ENCODE data around the gene TTC6. TPM values are rescaled to one million over a fixed set of nuclear protein-coding genes. Genes with fewer than 3 reads are reported as not detected.

Gene TTC6
- total and polyA plus RNA-seq, 2 donors (not counting 3 experiments of a cell fraction or from before 2014, with no cell fraction given), result 0.75 TPM; not detected in 1

GRCh38 chr14:37589715-37590427 lies 5.6 kb upstream of the TTC6 start:
- dilution Hi-C loops (cut with MboI; ENCODE audit: extremely low pct_ligation_motif_present, low sequenced_read_pairs), result no loop called here
- Histone ChIP-seq H3K4me3 (replicated peaks in 1 of 3; ENCODE audit: insufficient read depth in 1 of 3, low read depth in 1 of 3, low read length in 3 of 3) (no peak overlapping the region), H3K27me3 (ENCODE audit: control insufficient read depth in 2 of 2, insufficient read depth in 2 of 2, low read length in 2 of 2) (peaks cover 74 to 93% of the 10 kb centered on the region in 2 experiments), H4K20me1 (replicated peaks; ENCODE audit: control insufficient read depth, extremely low read depth, insufficient read depth, low read length) (peaks cover 6% of the 10 kb centered on the region), H3K27ac (ENCODE audit: insufficient read depth, low read depth, low read length) (no peak overlapping the region), H3K4me1 (ENCODE audit: control insufficient read depth, extremely low read depth, insufficient read depth, low read length) (peaks cover 5% of the 10 kb centered on the region), H3K9ac (replicated peaks; ENCODE audit: extremely low read depth, insufficient read depth, low read length) (no peak overlapping the region), H2AFZ (ENCODE audit: low read depth, low read length) (no peak overlapping the region), H3K9me1 (replicated peaks; ENCODE audit: control insufficient read depth, extremely low read depth, insufficient read depth, low read length) (no peaks in the 10 kb centered on the region), H3K79me2 (ENCODE audit: control insufficient read depth, insufficient read depth, low read length) (no peaks in the 10 kb centered on the region), H3K36me3 (ENCODE audit: control insufficient read depth in 2 of 2, extremely low read depth in 1 of 2, insufficient read depth in 2 of 2, low read length in 2 of 2) (no peaks in the 10 kb centered on the region), H3K9me3 (replicated peaks; ENCODE audit: control insufficient read depth, insufficient read depth, low read length) (no peaks in the 10 kb centered on the region), H3K4me2 (ENCODE audit: insufficient read depth, low read length) (no peak overlapping the region)
- POLR2A ChIA-PET, result no interaction called here
- no TSS peak for BruUV-seq (replicated peaks)
- CTCF ChIA-PET, result no interaction called here
- DNase-seq (ENCODE audit: low read depth, low spot score) (no peak), FAIRE-seq (no peak)
- TF ChIP-seq JUN (IDR thresholded peaks at IDR 0.05; ENCODE audit: borderline replicate concordance, insufficient read depth, insufficient read length, low read depth), result no peak
- TF ChIP-seq, protein P1, sequence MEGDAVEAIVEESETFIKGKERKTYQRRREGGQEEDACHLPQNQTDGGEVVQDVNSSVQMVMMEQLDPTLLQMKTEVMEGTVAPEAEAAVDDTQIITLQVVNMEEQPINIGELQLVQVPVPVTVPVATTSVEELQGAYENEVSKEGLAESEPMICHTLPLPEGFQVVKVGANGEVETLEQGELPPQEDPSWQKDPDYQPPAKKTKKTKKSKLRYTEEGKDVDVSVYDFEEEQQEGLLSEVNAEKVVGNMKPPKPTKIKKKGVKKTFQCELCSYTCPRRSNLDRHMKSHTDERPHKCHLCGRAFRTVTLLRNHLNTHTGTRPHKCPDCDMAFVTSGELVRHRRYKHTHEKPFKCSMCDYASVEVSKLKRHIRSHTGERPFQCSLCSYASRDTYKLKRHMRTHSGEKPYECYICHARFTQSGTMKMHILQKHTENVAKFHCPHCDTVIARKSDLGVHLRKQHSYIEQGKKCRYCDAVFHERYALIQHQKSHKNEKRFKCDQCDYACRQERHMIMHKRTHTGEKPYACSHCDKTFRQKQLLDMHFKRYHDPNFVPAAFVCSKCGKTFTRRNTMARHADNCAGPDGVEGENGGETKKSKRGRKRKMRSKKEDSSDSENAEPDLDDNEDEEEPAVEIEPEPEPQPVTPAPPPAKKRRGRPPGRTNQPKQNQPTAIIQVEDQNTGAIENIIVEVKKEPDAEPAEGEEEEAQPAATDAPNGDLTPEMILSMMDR (IDR thresholded peaks at IDR 0.05; ENCODE audit: extremely low read depth in 1 of 2, insufficient read depth in 1 of 2, low read depth in 1 of 2, low read length in 2 of 2), result no peak
- no peak for TF ChIP-seq MYC (IDR thresholded peaks at IDR 0.05; ENCODE audit: low read depth, low read length)
- no peak for TF ChIP-seq POLR2A (IDR thresholded peaks at IDR 0.05; ENCODE audit: low read depth, low read length)
- TF ChIP-seq GATA2 (IDR thresholded peaks at IDR 0.05; ENCODE audit: insufficient read depth, insufficient read length, low read depth, low read length), result no peak
- no peak for TF ChIP-seq FOS (IDR thresholded peaks at IDR 0.05; ENCODE audit: borderline replicate concordance, insufficient read depth, low read length)
- no peak for TF ChIP-seq POLR2AphosphoS5 (IDR thresholded peaks at IDR 0.05; ENCODE audit: insufficient read depth, low read depth, low read length)
- TF ChIP-seq, protein P2, sequence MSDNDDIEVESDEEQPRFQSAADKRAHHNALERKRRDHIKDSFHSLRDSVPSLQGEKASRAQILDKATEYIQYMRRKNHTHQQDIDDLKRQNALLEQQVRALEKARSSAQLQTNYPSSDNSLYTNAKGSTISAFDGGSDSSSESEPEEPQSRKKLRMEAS (IDR thresholded peaks at IDR 0.05; ENCODE audit: insufficient read depth, insufficient read length), result no peak
- no peak for TF ChIP-seq EZH2 (IDR thresholded peaks at IDR 0.05; ENCODE audit: borderline replicate concordance, low read depth, low read length, severe bottlenecking)
- intact Hi-C loops (cut with micrococcal nuclease), result no loop called here
